Putamen (tissue), 1 donor: ENCODE results near the gene PRKCD.
"Not testable (repeated sequence)": the region's sequence is repeated elsewhere in the genome, so short reads cannot be mapped to it uniquely, and the experiment has no call there.

Experiments used
- DNase-seq: peaks from one replicate; pipeline ENCODE4 v3.0.0-alpha.2; 2016; ENCODE audit warnings: low spot score

PRKCD gene

GRCh38 chr3:53139906-53140846 lies 20.8 kb upstream of the PRKCD start:
- DNase-seq, result no peak

- DNase-seq, result no peak
These were observed 19.9 kb upstream of the PRKCD start for GRCh38 chr3:53140847-53141845.

GRCh38 chr3:53142986-53143385 lies 18.0 kb upstream of the PRKCD start:
- no peak for DNase-seq

- DNase-seq, result no peak
These were observed 16.6 kb upstream of the PRKCD start for GRCh38 chr3:53144446-53144845.

- DNase-seq, result no peak
These were observed 15.9 kb upstream of the PRKCD start for GRCh38 chr3:53144862-53145712.

- no peak for DNase-seq
These were observed 15.3 kb upstream of the PRKCD start for GRCh38 chr3:53145713-53146080.

GRCh38 chr3:53146319-53146891 lies 14.6 kb upstream of the PRKCD start:
- no peak for DNase-seq

GRCh38 chr3:53147151-53147902 lies 13.7 kb upstream of the PRKCD start:
- no peak for DNase-seq

- no peak for DNase-seq
These were observed 13.1 kb upstream of the PRKCD start for GRCh38 chr3:53147903-53148400.

GRCh38 chr3:53149006-53149690 lies 11.9 kb upstream of the PRKCD start:
- DNase-seq, result no peak

GRCh38 chr3:53149699-53150098 lies 11.3 kb upstream of the PRKCD start:
- no peak for DNase-seq

- no peak for DNase-seq
These were observed 10.5 kb upstream of the PRKCD start for GRCh38 chr3:53150247-53151085.

- not testable (repeated sequence) for DNase-seq
These were observed 9.9 kb upstream of the PRKCD start for GRCh38 chr3:53151086-53151438.

GRCh38 chr3:53151465-53151864 lies 9.5 kb upstream of the PRKCD start:
- no peak for DNase-seq

- no peak for DNase-seq
These were observed 8.9 kb upstream of the PRKCD start for GRCh38 chr3:53151870-53152660.

GRCh38 chr3:53153264-53153823 lies 7.7 kb upstream of the PRKCD start:
- DNase-seq, result no peak

GRCh38 chr3:53153980-53154379 lies 7.0 kb upstream of the PRKCD start:
- DNase-seq, result no peak

- no peak for DNase-seq
These were observed 6.1 kb upstream of the PRKCD start for GRCh38 chr3:53154881-53155285.
